Skeletal muscle tissue (tissue), 4 donors: ENCODE data around the gene COMT. TPM values are rescaled to one million over a fixed set of nuclear protein-coding genes. Genes with fewer than 3 reads are reported as not detected.
"Not testable (repeated sequence)": the region's sequence is repeated elsewhere in the genome, so short reads cannot be mapped to it uniquely, and the experiment has no call there.

Source experiments
- H3K27ac ChIP-seq: one replicate; pipeline ENCODE4 v1.7.0; 2013; ENCODE audit warnings: mild to moderate bottlenecking, low read depth, low read length, inconsistent platforms
- H3K27me3 ChIP-seq, 3 donors: one replicate each; pipeline ENCODE4 v1.7.0; 2013; ENCODE audit warnings: low read length in 3 of 3; ENCODE audit not compliant: control insufficient read depth in 3 of 3, insufficient read depth in 3 of 3
- H3K36me3 ChIP-seq, 3 donors: one replicate each; pipeline ENCODE4 v1.7.0; 2013; ENCODE audit warnings: low read length in 3 of 3; ENCODE audit not compliant: control insufficient read depth in 3 of 3, insufficient read depth in 3 of 3
- H3K4me1 ChIP-seq, 3 donors: one replicate each; pipeline ENCODE4 v1.7.0; 2013; ENCODE audit warnings: low read length in 3 of 3, mild to moderate bottlenecking in 3 of 3; ENCODE audit not compliant: control insufficient read depth in 3 of 3, insufficient read depth in 3 of 3
- H3K4me3 ChIP-seq, 3 donors: one replicate each; pipeline ENCODE4 v1.7.0; 2013; ENCODE audit warnings: low read length in 3 of 3
- H3K9ac ChIP-seq, 3 donors: one replicate each; pipeline ENCODE4 v1.7.0; 2013; ENCODE audit warnings: low read length in 3 of 3, mild to moderate bottlenecking in 3 of 3, moderate library complexity in 2 of 3, low read depth in 1 of 3
- H3K9me3 ChIP-seq, 3 donors: one replicate each; pipeline ENCODE4 v1.7.0; 2013; ENCODE audit warnings: low read length in 3 of 3; ENCODE audit not compliant: control insufficient read depth in 3 of 3
- total RNA-seq: library from RNA; depleted of rRNA; stranded (reverse); fragments of >200 nt; gene quantifications from one replicate; pipeline ENCODE4 v1.2.3, GENCODE V29; 2014
- donor health status: Osteomylitis.

The COMT gene
- total RNA-seq, 1 donor from 2014 or later: 25.6 TPM

DNA sequence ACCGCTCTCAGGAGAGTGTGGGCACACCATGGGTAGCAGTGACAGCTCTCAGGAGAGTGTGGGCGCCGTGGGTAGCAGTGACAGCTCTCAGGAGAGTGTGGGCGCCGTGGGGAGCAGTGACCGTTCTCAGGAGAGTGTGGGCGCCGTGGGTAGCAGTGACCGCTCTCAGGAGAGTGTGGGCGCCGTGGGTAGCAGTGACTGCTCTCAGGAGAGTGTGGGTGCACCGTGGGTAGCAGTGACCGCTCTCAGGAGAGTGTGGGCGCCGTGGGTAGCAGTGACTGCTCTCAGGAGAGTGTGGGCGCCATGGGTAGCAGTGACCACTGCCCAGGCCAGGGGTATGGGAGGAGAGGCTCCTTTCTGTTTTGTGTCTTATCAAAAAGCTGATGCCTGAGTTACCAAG, 33.7 kb upstream of the COMT start:
- H3K4me1 ChIP-seq, H3K9ac ChIP-seq, H3K27me3 ChIP-seq, H3K27ac ChIP-seq, H3K9me3 ChIP-seq, H3K4me3 ChIP-seq: not testable (repeated sequence)
- peaks cover 4 to 12% (median 11%) of the 10 kb centered on the region in 3 donors for H3K36me3 ChIP-seq

DNA sequence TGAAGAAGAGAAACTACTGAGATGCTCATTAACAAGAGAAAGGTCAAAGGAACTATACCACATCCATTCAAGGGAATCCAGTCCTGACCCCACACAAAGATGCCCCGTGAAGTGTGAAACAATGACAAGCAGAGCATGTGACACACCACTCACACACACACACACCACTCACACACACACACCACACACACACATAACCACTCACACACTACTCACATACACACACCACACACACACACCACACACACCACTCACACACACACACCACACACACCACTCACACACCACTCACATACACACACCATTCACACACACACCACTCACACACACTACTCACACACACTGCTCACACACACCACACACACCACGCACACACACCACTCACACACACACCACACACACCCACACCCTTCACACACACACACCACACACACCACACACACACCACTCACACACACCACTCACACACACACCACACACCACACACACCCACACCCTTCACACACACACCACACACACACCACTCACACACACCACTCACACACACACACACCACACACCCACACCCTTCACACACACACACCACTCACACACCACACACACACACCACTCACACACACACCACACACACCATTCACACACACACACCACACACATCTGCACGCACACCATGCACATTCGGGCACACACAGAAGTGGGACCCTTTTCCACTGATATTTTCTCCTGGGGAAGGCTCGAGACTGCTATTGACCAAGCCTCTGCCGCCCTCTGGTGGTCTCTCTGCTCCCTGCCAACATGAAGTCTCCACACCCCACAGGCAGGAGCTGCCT, 32.0 kb upstream of the COMT start:
- peaks cover 20 to 28% (median 21%) of the 10 kb centered on the region in 3 donors for H3K36me3 ChIP-seq

GRCh38 chr22:19910180-19910744, 31.3 kb upstream of the COMT start:
- Histone ChIP-seq H3K4me3 (no peak overlapping the region), H3K9ac (no peak overlapping the region), H3K4me1 (peaks cover 0 to 6% (median 3%) of the 10 kb centered on the region in 3 donors), H3K9me3 (no peaks in the 10 kb centered on the region), H3K27ac (no peak overlapping the region), H3K36me3 (peaks cover 27 to 34% (median 28%) of the 10 kb centered on the region in 3 donors), H3K27me3 (no peaks in the 10 kb centered on the region)

More for the DNA sequence above, 32.0 kb upstream of the COMT start:
- Histone ChIP-seq H3K4me1 (peaks cover 0 to 6% (median 3%) of the 10 kb centered on the region in 3 donors), H3K9me3 (no peaks in the 10 kb centered on the region), H3K4me3 (no peak overlapping the region), H3K9ac (no peak overlapping the region), H3K27me3 (no peaks in the 10 kb centered on the region), H3K27ac (no peak overlapping the region)

GRCh38 chr22:19911540-19912270, 29.9 kb upstream of the COMT start:
- Histone ChIP-seq H3K4me1 (peaks cover 0 to 6% (median 3%) of the 10 kb centered on the region in 3 donors), H3K27ac (no peak overlapping the region), H3K36me3 (peaks cover 35 to 43% (median 37%) of the 10 kb centered on the region in 3 donors), H3K9ac (no peak overlapping the region), H3K27me3 (no peaks in the 10 kb centered on the region), H3K9me3 (no peaks in the 10 kb centered on the region), H3K4me3 (no peak overlapping the region)

- peaks cover 43 to 49% (median 44%) of the 10 kb centered on the region in 3 donors for H3K36me3 ChIP-seq
- H3K9ac ChIP-seq: no peak overlapping the region
- H3K4me3 ChIP-seq: no peak overlapping the region
- H3K4me1 ChIP-seq: peaks cover 0 to 6% (median 3%) of the 10 kb centered on the region in 3 donors
- H3K27me3 ChIP-seq: no peaks in the 10 kb centered on the region
- no peaks in the 10 kb centered on the region for H3K9me3 ChIP-seq
- H3K27ac ChIP-seq: no peak overlapping the region
Observed at GRCh38 chr22:19912271-19912999, 29.1 kb upstream of the COMT start.

GRCh38 chr22:19913337-19913936, 28.1 kb upstream of the COMT start:
- no peaks in the 10 kb centered on the region for H3K27me3 ChIP-seq
- no peak overlapping the region for H3K4me3 ChIP-seq
- H3K9ac ChIP-seq: no peak overlapping the region
- H3K27ac ChIP-seq: no peak overlapping the region
- no peaks in the 10 kb centered on the region for H3K9me3 ChIP-seq
- peaks cover 51 to 57% (median 54%) of the 10 kb centered on the region in 3 donors for H3K36me3 ChIP-seq
- H3K4me1 ChIP-seq: peaks cover 0 to 6% (median 3%) of the 10 kb centered on the region in 3 donors

DNA sequence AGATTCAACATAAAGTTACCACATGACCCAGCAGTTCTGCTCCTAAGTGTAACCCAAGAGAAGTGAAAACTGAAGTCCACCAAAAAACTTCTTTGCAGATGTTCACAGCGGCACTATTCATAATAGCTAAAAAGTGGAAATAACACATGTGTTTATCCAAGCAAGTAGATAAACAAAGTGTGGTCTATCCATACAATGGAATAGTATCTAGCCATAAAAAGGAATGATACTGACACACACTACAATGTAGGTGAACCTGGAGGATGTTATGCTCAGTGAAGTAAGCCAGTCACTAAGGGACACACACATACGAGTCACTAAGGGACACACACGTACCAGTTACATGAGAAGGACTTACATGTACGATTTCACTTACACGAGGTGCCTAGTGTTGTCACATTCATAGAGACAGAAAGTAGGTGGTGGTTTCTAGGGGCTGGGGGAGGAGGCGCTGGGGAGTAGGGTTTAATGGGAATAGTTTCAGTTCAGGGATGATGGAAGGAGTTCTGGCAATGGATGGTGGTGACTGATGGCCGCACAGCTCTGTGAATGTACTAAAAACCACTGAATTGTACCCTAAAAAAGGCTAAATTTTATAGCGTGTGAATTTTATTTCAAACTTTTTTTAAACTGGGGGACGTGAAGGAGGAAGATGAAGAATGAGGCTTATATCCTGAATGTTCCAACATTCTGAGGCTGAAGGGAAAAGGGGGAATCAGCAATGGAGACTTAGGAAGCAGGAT, 27.2 kb upstream of the COMT start:
- Histone ChIP-seq H3K4me3 (no peak overlapping the region), H3K9me3 (no peaks in the 10 kb centered on the region), H3K4me1 (peaks cover 0 to 5% (median 3%) of the 10 kb centered on the region in 3 donors), H3K27ac (no peak overlapping the region), H3K9ac (no peak overlapping the region), H3K36me3 (peaks cover 52 to 61% (median 58%) of the 10 kb centered on the region in 3 donors), H3K27me3 (no peaks in the 10 kb centered on the region)

GRCh38 chr22:19915287-19915954, 26.2 kb upstream of the COMT start:
- Histone ChIP-seq H3K27me3 (no peaks in the 10 kb centered on the region), H3K27ac (no peak overlapping the region), H3K36me3 (peaks cover 52 to 61% (median 58%) of the 10 kb centered on the region in 3 donors)

More at GRCh38 chr22:19915287-19915954, 26.2 kb upstream of the COMT start:
- Histone ChIP-seq H3K9ac (no peak overlapping the region), H3K9me3 (no peaks in the 10 kb centered on the region), H3K4me1 (no peaks in the 10 kb centered on the region), H3K4me3 (no peak overlapping the region)
